IMR-90 (cell line): ENCODE data around the gene FAM184A. TPM values are rescaled to one million over a fixed set of nuclear protein-coding genes. Genes with fewer than 3 reads are reported as not detected.

Source experiments
- ATAC-seq: fragments of 200-7000 bp; cut with Tn5 transposase; 2 replicates; pipeline ENCODE4 v1.9.1; 2020; ENCODE audit warnings: low read depth, mild to moderate bottlenecking, moderate library complexity
- BruUV-seq: library from RNA; stranded (reverse); fragments of 400-500 nt; replicated peaks from 2 replicates; lab custom pipeline; 2021; lab: Mats Ljungman, UMichigan
- CTCF ChIA-PET: fragments of 300-600 bp; formaldehyde crosslinking; extraction: SDS; loops from one replicate; lab custom pipeline; 2021; ENCODE audit warnings: antibody characterized with exemption; lab: Yijun Ruan, JAX
- POLR2A ChIA-PET: fragments of 300-600 bp; sonication (Branson Sonifier 250); formaldehyde crosslinking; loops from one replicate; lab custom pipeline; 2022; ENCODE audit warnings: antibody characterized with exemption; ENCODE audit not compliant: unreplicated experiment; lab: Charles Lee
- DNase-seq: peaks from one replicate; pipeline ENCODE4 v3.0.0; 2013
- H2AFZ ChIP-seq: replicated peaks from 2 replicates; pipeline ENCODE3; 2013; ENCODE audit warnings: low read length, mild to moderate bottlenecking; ENCODE audit not compliant: poor library complexity
- H2AK5ac ChIP-seq: 2 replicates; pipeline ENCODE4 v1.6.1; 2013; ENCODE audit warnings: low read depth, low read length, inconsistent platforms
- H2AK9ac ChIP-seq: replicated peaks from 2 replicates; pipeline ENCODE3; 2013; ENCODE audit warnings: mild to moderate bottlenecking, low read depth, low read length, moderate library complexity; ENCODE audit not compliant: poor library complexity
- H2BK120ac ChIP-seq: 2 replicates; pipeline ENCODE4 v1.6.1; 2013; ENCODE audit warnings: low read depth, low read length, inconsistent platforms
- H2BK15ac ChIP-seq: 3 replicates; pipeline ENCODE4 v1.6.1; 2013; ENCODE audit warnings: low read depth, low read length, inconsistent platforms
- H2BK20ac ChIP-seq: 2 replicates; pipeline ENCODE4 v1.6.1; 2013; ENCODE audit warnings: low read depth, mild to moderate bottlenecking, inconsistent platforms, low read length, moderate library complexity
- H2BK5ac ChIP-seq: 2 replicates; pipeline ENCODE4 v1.6.1; 2013; ENCODE audit warnings: mild to moderate bottlenecking, low read depth, low read length, inconsistent platforms; ENCODE audit not compliant: poor library complexity, severe bottlenecking
- H3K14ac ChIP-seq: replicated peaks from 2 replicates; pipeline ENCODE4 v1.6.1; 2013; ENCODE audit warnings: low read depth, low read length, inconsistent platforms
- H3K18ac ChIP-seq: 2 replicates; pipeline ENCODE4 v1.6.1; 2013; ENCODE audit warnings: low read depth, low read length, control low read depth
- H3K23ac ChIP-seq: 2 replicates; pipeline ENCODE4 v1.6.1; 2013; ENCODE audit warnings: low read depth, low read length, inconsistent platforms
- H3K27ac ChIP-seq: 2 replicates; pipeline ENCODE4 v1.5.1; 2013; ENCODE audit warnings: mild to moderate bottlenecking, control low read depth, low read length; ENCODE audit not compliant: insufficient read depth
- H3K27me3 ChIP-seq: 2 replicates; pipeline ENCODE4 v1.6.1; 2013; ENCODE audit warnings: low read length; ENCODE audit not compliant: control insufficient read depth, insufficient read depth
- H3K36me3 ChIP-seq: 2 replicates; pipeline ENCODE4 v1.6.1; 2013; ENCODE audit warnings: low read length, mixed read lengths; ENCODE audit not compliant: control insufficient read depth, insufficient read depth
- H3K4ac ChIP-seq: 2 replicates; pipeline ENCODE4 v1.6.1; 2013; ENCODE audit warnings: low read depth, low read length, inconsistent platforms
- H3K4me1 ChIP-seq: 2 replicates; pipeline ENCODE4 v1.6.1; 2013; ENCODE audit warnings: low read length, mixed read lengths; ENCODE audit not compliant: control insufficient read depth, insufficient read depth
- H3K4me2 ChIP-seq: 2 replicates; pipeline ENCODE4 v1.6.1; 2013; ENCODE audit warnings: low read depth, mild to moderate bottlenecking, control low read depth, low read length, moderate library complexity
- H3K4me3 ChIP-seq: 2 replicates; pipeline ENCODE4 v1.5.1; 2013; ENCODE audit warnings: low read depth, mild to moderate bottlenecking, control low read depth, low read length, moderate library complexity; ENCODE audit not compliant: insufficient read depth
- H3K56ac ChIP-seq: 2 replicates; pipeline ENCODE4 v1.6.1; 2013; ENCODE audit warnings: low read length, inconsistent platforms; ENCODE audit not compliant: insufficient read depth; ENCODE audit errors: extremely low read depth
- H3K79me1 ChIP-seq, 2 experiments: 2 replicates each; pipeline ENCODE4 v1.6.1; 2013; ENCODE audit warnings: low read length in 2 of 2, inconsistent platforms in 1 of 2, low read depth in 1 of 2
- H3K9ac ChIP-seq: 2 replicates; pipeline ENCODE4 v1.6.1; 2013; ENCODE audit warnings: low read depth, low read length, control low read depth
- H3K9me1 ChIP-seq: 2 replicates; pipeline ENCODE4 v1.6.1; 2013; ENCODE audit warnings: low read length, inconsistent platforms; ENCODE audit not compliant: insufficient read depth
- H3K9me3 ChIP-seq: 2 replicates; pipeline ENCODE4 v1.6.1; 2013; ENCODE audit warnings: low read length; ENCODE audit not compliant: control insufficient read depth, insufficient read depth
- H4K20me1 ChIP-seq: 2 replicates; pipeline ENCODE4 v1.6.1; 2013; ENCODE audit warnings: low read length, inconsistent platforms; ENCODE audit not compliant: insufficient read depth
- H4K5ac ChIP-seq: 2 replicates; pipeline ENCODE4 v1.6.1; 2013; ENCODE audit warnings: mild to moderate bottlenecking, low read depth, low read length, control low read depth
- H4K8ac ChIP-seq, 2 experiments: 2 replicates each; pipeline ENCODE4 v1.6.1; 2013; ENCODE audit warnings: low read depth in 2 of 2, low read length in 2 of 2, control low read depth in 1 of 2, inconsistent platforms in 1 of 2
- H4K91ac ChIP-seq: 2 replicates; pipeline ENCODE4 v1.6.1; 2013; ENCODE audit warnings: low read depth, low read length, inconsistent platforms; ENCODE audit not compliant: insufficient read depth
- MAFK ChIP-seq: IDR thresholded peaks from 2 replicates; pipeline ENCODE4 v1.6.1; 2012; ENCODE audit warnings: low read depth, low read length, improper control_type of control experiment
- USF2 ChIP-seq: fragments of 150-350 bp; IDR thresholded peaks from 2 replicates; pipeline ENCODE4 v1.6.1; 2017; ENCODE audit warnings: mild to moderate bottlenecking, antibody characterized with exemption, low read length, low read depth
- WGBS, 2 experiments: methylation state at CpG; one replicate each; pipeline versions ENCODE4 v1.1.5 to v1.1.7; 2013; ENCODE audit warnings: missing lambda C conversion rate in 2 of 2; ENCODE audit not compliant: insufficient read length in 1 of 2; ENCODE audit errors: extremely low coverage in 2 of 2; 5-methylcytosine and 5-hydroxymethylcytosine counted together
- dilution Hi-C: fragments of 300-500 bp; cut with HindIII; formaldehyde crosslinking; loops from one replicate; pipeline ENCODE4 v1.14.3; 2018; ENCODE audit warnings: low sequenced_read_pairs; ENCODE audit not compliant: unreplicated experiment
- in situ Hi-C: fragments of 300-500 bp; cut with MboI; formaldehyde crosslinking; loops from 3 replicates; pipeline ENCODE4 v1.14.3; 2019; ENCODE audit warnings: low sequenced_read_pairs, inconsistent platforms, mixed read lengths
- intact Hi-C: fragments of 100-400 bp; cut with micrococcal nuclease; formaldehyde crosslinking; loops from 2 replicates; pipeline ENCODE4 v1.10.0; 2022
- polyA plus RNA-seq, 3 experiments: library from polyadenylated mRNA; depleted of rRNA; stranded (reverse); fragments of >200 nt; gene quantifications; 2 replicates each; pipeline ENCODE4 v1.2.3, GENCODE V29; 2012; ENCODE audit warnings: low replicate concordance in 1 of 3
- total RNA-seq: library from RNA; depleted of rRNA; stranded (reverse); fragments of >200 nt; gene quantifications from 2 replicates; pipeline ENCODE4 v1.2.3, GENCODE V29; 2012

Gene FAM184A
- total and polyA plus RNA-seq, 2 of the 4 experiments (the other 2 are of a cell fraction): 0.03 TPM; not detected in 1

- Histone ChIP-seq H2BK20ac (no peak overlapping the region), H4K8ac (no peak overlapping the region), H3K56ac (no peak overlapping the region), H3K9ac (no peak overlapping the region), H2BK120ac (no peak overlapping the region), H3K14ac (no peak overlapping the region), H4K5ac (no peak overlapping the region), H2AFZ (no peak overlapping the region), H2AK9ac (no peak overlapping the region), H3K27me3 (no peaks in the 10 kb centered on the region), H3K4me1 (no peaks in the 10 kb centered on the region), H3K4me3 (no peak overlapping the region), H3K4me2 (no peak overlapping the region), H3K9me3 (no peaks in the 10 kb centered on the region), H2BK5ac (no peak overlapping the region), H3K36me3 (no peaks in the 10 kb centered on the region), H2BK15ac (no peak overlapping the region), H2AK5ac (no peak overlapping the region), H3K23ac (no peak overlapping the region), H4K20me1 (no peaks in the 10 kb centered on the region), H3K18ac (no peak overlapping the region), H3K27ac (no peak overlapping the region), H3K9me1 (no peaks in the 10 kb centered on the region), H3K79me1 (no peaks in the 10 kb centered on the region), H4K91ac (no peak overlapping the region), H3K4ac (no peak overlapping the region)
- ChIA-PET CTCF (no interaction called here), POLR2A (no interaction called here)
- intact Hi-C loops (no loop called here), in situ Hi-C loops (no loop called here), dilution Hi-C loops (no loop called here)
- DNase-seq (no peak), ATAC-seq (no peak)
- BruUV-seq: no TSS peak
- TF ChIP-seq MAFK (peak; percentile 26; the same call in 1 of the 2 replicates), USF2 (no peak)
- WGBS, 2 experiments: no CpG with 5 or more reads among the region's 2 CpGs
These were observed 47.7 kb downstream of the FAM184A start for GRCh38 chr6:119030759-119031158.
